ENCODE measurements around the gene ME2.

DNA sequence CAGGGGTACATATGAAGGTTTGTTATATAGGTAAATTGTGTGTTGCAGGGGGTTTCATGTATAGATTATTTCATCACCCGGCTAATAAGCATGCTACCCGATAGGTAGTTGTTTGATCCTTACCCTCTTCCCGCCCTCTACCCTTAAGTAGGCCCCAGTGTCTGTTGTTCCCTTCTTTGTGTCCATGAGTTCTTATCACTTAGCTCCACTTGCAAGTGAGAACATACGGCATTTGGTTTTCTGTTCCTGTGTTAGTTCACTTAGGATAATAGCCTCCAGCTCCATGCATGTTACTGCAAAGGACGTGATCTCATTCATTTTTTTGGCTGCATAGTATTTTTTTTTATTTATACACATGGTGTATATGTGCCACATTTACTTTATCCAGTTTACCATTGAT is 54.8 kb downstream of the ME2 start:
- TF ChIP-seq, protein P1, sequence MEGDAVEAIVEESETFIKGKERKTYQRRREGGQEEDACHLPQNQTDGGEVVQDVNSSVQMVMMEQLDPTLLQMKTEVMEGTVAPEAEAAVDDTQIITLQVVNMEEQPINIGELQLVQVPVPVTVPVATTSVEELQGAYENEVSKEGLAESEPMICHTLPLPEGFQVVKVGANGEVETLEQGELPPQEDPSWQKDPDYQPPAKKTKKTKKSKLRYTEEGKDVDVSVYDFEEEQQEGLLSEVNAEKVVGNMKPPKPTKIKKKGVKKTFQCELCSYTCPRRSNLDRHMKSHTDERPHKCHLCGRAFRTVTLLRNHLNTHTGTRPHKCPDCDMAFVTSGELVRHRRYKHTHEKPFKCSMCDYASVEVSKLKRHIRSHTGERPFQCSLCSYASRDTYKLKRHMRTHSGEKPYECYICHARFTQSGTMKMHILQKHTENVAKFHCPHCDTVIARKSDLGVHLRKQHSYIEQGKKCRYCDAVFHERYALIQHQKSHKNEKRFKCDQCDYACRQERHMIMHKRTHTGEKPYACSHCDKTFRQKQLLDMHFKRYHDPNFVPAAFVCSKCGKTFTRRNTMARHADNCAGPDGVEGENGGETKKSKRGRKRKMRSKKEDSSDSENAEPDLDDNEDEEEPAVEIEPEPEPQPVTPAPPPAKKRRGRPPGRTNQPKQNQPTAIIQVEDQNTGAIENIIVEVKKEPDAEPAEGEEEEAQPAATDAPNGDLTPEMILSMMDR (IDR thresholded peaks at IDR 0.05) = no peak
- TF ChIP-seq POLR2A (IDR thresholded peaks at IDR 0.05) = no peak
